ENCODE measurements around the gene TET1. TPM values are rescaled to one million over a fixed set of nuclear protein-coding genes. Genes with fewer than 3 reads are reported as not detected.

The TET1 gene
- total and polyA plus RNA-seq, 2 of the 13 experiments (the other 11 are each of a cell fraction or from before 2014, with no cell fraction given): 6.9 to 7.3 TPM

- peak in 1 of 2 experiments; percentile 21; a peak in 1 of 4 replicates for TF ChIP-seq KLF16 (CRISPR knock-in tag; IDR thresholded peaks at IDR 0.05)
- 0 out of 2 replicates have a peak, but pooled peaks have one; percentile 39 for TF ChIP-seq ZFP36L1 (CRISPR knock-in tag; IDR thresholded peaks at IDR 0.05)
- 0 out of 2 replicates have a peak, but pooled peaks have one; percentile 14 for TF ChIP-seq ZBTB4 (CRISPR knock-in tag; IDR thresholded peaks at IDR 0.05; ENCODE audit: borderline replicate concordance)
- peak; percentile 15 for TF ChIP-seq ZGPAT (CRISPR knock-in tag; IDR thresholded peaks at IDR 0.05)
- peak; percentile 90 for TF ChIP-seq ZNF687 (CRISPR knock-in tag; IDR thresholded peaks at IDR 0.05)
- no peak for TF ChIP-seq SIN3B (IDR thresholded peaks at IDR 0.05; ENCODE audit: low read length)
- peak; percentile 56 for TF ChIP-seq UBTF (CRISPR knock-in tag; IDR thresholded peaks at IDR 0.05)
- TF ChIP-seq ZNF761 (CRISPR knock-in tag; conservative IDR thresholded peaks at IDR 0.05): no peak
- TF ChIP-seq ZFP90 (CRISPR knock-in tag; IDR thresholded peaks at IDR 0.05; ENCODE audit: borderline replicate concordance): 0 out of 2 replicates have a peak, but pooled peaks have one; percentile 57
- no peak for TF ChIP-seq ZNF414 (CRISPR knock-in tag; IDR thresholded peaks at IDR 0.05)
- peak; percentile 22; the same call in 1 of the 2 replicates for TF ChIP-seq SIN3A (IDR thresholded peaks at IDR 0.05; ENCODE audit: borderline replicate concordance, low read depth, low read length)
- no peak for TF ChIP-seq ZNF577 (CRISPR knock-in tag; IDR thresholded peaks at IDR 0.05; ENCODE audit: borderline replicate concordance, low read depth)
- no peak for TF ChIP-seq NRL (CRISPR knock-in tag; IDR thresholded peaks at IDR 0.05; ENCODE audit: borderline replicate concordance)
- no peak for TF ChIP-seq HNRNPH1 (optimal IDR thresholded peaks at IDR 0.05; ENCODE audit: low read depth, low read length)
- TF ChIP-seq ZNF615 (CRISPR knock-in tag; IDR thresholded peaks at IDR 0.05; ENCODE audit: borderline replicate concordance): no peak
Observed at GRCh38 chr10:68598978-68599770, 39.0 kb downstream of the TET1 start (continued).

All from HepG2 (cell line).